ENCODE results near the gene ZBTB16. TPM values are rescaled to one million over a fixed set of nuclear protein-coding genes. Genes with fewer than 3 reads are reported as not detected.

ZBTB16 gene
- total and polyA plus RNA-seq, 12 donors, result 7.9 to 119 (median 53.2) TPM

DNA sequence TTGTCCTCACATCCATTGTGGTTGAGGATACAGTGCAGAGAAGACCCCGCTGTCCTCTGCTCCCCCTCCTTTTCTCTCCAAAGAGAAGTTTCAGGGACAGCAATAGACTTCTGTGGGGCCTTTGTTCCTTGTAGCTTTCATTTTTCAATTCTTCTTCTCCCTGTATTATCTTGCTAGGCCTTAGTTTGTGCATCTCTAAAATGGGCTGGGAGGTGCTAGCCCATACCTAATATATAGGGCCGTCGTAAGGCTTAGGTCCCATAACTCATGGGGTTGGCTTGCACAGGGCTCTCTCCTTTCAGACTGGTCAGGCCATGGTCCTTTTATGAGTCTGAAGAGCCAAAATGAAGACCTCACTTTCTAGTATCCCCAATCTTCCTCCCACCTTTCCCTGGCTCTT lies 33.0 kb downstream of the ZBTB16 start:
- TF ChIP-seq CTCF (IDR thresholded peaks at IDR 0.05), result no peak
- peak overlapping the region in 2 of 5 donors; percentile 57 to 68 for H3K27ac ChIP-seq
- H3K36me3 ChIP-seq (replicated peaks in 1 of 2), result no peaks in the 10 kb centered on the region
- H3K9me3 ChIP-seq (replicated peaks in 1 of 3), result no peaks in the 10 kb centered on the region
- DNase-seq, result peak in 1 of 7 donors; percentile 18
- H3K27me3 ChIP-seq, result no peaks in the 10 kb centered on the region
- peaks cover 48 to 80% of the 10 kb centered on the region in 2 donors for H3K4me1 ChIP-seq (replicated peaks in 1 of 2)
- intact Hi-C loops (cut with DNase I), result no loop called here
- H3K4me3 ChIP-seq, result no peak overlapping the region
- WGBS, 4 donors, result 64 to 100% (median 95%) methylated on average over 3 of the region's 3 CpGs

DNA sequence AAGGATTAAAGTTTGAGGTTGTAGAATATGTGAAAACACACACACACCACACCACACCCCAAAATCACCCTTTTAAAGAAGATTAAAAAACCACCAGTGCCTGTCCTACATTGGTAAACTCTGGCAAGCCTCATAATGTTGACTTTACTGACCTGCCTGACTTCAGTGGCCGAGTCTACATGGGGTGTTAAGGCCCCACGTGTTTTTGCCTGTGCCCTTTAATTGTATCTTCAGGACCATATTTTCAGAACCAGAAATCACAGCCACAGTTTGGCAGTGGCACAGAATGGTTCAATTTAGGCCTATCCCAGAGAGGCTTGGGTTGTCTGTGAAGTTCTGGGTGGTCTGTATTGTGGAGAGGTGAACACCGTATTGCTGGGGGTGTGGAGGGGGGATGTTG lies 33.4 kb downstream of the ZBTB16 start:
- no peaks in the 10 kb centered on the region for H3K9me3 ChIP-seq (replicated peaks in 1 of 3)
- no peak overlapping the region for H3K4me3 ChIP-seq
- WGBS, 4 donors, result 64 to 78% (median 67%) methylated on average over 3 of the region's 3 CpGs
- intact Hi-C loops (cut with DNase I), result no loop called here
- H3K27me3 ChIP-seq, result no peaks in the 10 kb centered on the region
- no peaks in the 10 kb centered on the region for H3K36me3 ChIP-seq (replicated peaks in 1 of 2)
- peaks cover 48 to 85% of the 10 kb centered on the region in 2 donors for H3K4me1 ChIP-seq (replicated peaks in 1 of 2)
- H3K27ac ChIP-seq, result peak overlapping the region in 2 of 5 donors; percentile 57 to 67
- TF ChIP-seq POLR2A (IDR thresholded peaks at IDR 0.05) (no peak), CTCF (IDR thresholded peaks at IDR 0.05) (no peak)
- DNase-seq, result peak in 1 of 7 donors; percentile 46

- WGBS, 4 donors, result 92 to 96% (median 94%) methylated on average over 3 of the region's 3 CpGs
- intact Hi-C loops (cut with DNase I), result no loop called here
- peaks cover 47 to 80% of the 10 kb centered on the region in 2 donors for H3K4me1 ChIP-seq (replicated peaks in 1 of 2)
- H3K27me3 ChIP-seq, result no peaks in the 10 kb centered on the region
- peak in 1 of 7 donors; percentile 48 for DNase-seq
- H3K27ac ChIP-seq, result peak overlapping the region in 3 of 5 donors; percentile 8 to 62 (median 57)
- H3K36me3 ChIP-seq (replicated peaks in 1 of 2), result no peaks in the 10 kb centered on the region
- TF ChIP-seq CTCF (IDR thresholded peaks at IDR 0.05) (no peak), POLR2A (IDR thresholded peaks at IDR 0.05) (no peak)
- no peak overlapping the region for H3K4me3 ChIP-seq
- H3K9me3 ChIP-seq (replicated peaks in 1 of 3), result no peaks in the 10 kb centered on the region
Measured at GRCh38 chr11:114094516-114094915, 35.0 kb downstream of the ZBTB16 start.

- TF ChIP-seq POLR2A (IDR thresholded peaks at IDR 0.05), result no peak
- TF ChIP-seq CTCF (IDR thresholded peaks at IDR 0.05), result no peak
- 37 to 52% (median 48%) methylated on average over 3 of the region's 3 CpGs for WGBS, 4 donors
- intact Hi-C loops (cut with DNase I), result no loop called here
- Histone ChIP-seq H3K4me3 (no peak overlapping the region), H3K9me3 (replicated peaks in 1 of 3) (no peaks in the 10 kb centered on the region), H3K36me3 (replicated peaks in 1 of 2) (no peaks in the 10 kb centered on the region), H3K27ac (peak overlapping the region in 3 of 5 donors; percentile 9 to 29 (median 22)), H3K27me3 (no peaks in the 10 kb centered on the region), H3K4me1 (replicated peaks in 1 of 2) (peaks cover 33 to 79% of the 10 kb centered on the region in 2 donors)
- no peak for DNase-seq
Measured at GRCh38 chr11:114095899-114096298, 36.4 kb downstream of the ZBTB16 start.

Data from adrenal gland (tissue), 12 donors.